ENCODE measurements around the gene MAOA. TPM values are rescaled to one million over a fixed set of nuclear protein-coding genes. Genes with fewer than 3 reads are reported as not detected.

The MAOA gene
- total RNA-seq, 1 donor from 2014 or later = 4.3 TPM

- H3K4me3 ChIP-seq (ENCODE audit: low read depth, low read length) = no peak overlapping the region
- DNase-seq (ENCODE audit: low read depth) = no peak
- TF ChIP-seq CTCF (conservative IDR thresholded peaks at IDR 0.05; ENCODE audit: low read depth, low read length) = no peak
These were observed 21.9 kb downstream of the MAOA start for GRCh38 chrX:43677993-43678392.

- no peak for TF ChIP-seq CTCF (conservative IDR thresholded peaks at IDR 0.05; ENCODE audit: low read depth, low read length)
- H3K4me3 ChIP-seq (ENCODE audit: low read depth, low read length) = no peak overlapping the region
- DNase-seq (ENCODE audit: low read depth) = no peak
These were observed 23.0 kb downstream of the MAOA start for GRCh38 chrX:43679058-43679457.

- DNase-seq (ENCODE audit: low read depth) = no peak
- no peak overlapping the region for H3K4me3 ChIP-seq (ENCODE audit: low read depth, low read length)
- no peak for TF ChIP-seq CTCF (conservative IDR thresholded peaks at IDR 0.05; ENCODE audit: low read depth, low read length)
These were observed 23.7 kb downstream of the MAOA start for GRCh38 chrX:43679778-43680177.

- TF ChIP-seq CTCF (conservative IDR thresholded peaks at IDR 0.05; ENCODE audit: low read depth, low read length) = no peak
- no peak overlapping the region for H3K4me3 ChIP-seq (ENCODE audit: low read depth, low read length)
- DNase-seq (ENCODE audit: low read depth) = no peak
These were observed 26.6 kb downstream of the MAOA start for GRCh38 chrX:43682726-43683125.

GRCh38 chrX:43685221-43685620 is 29.1 kb downstream of the MAOA start:
- TF ChIP-seq CTCF (conservative IDR thresholded peaks at IDR 0.05; ENCODE audit: low read depth, low read length) = no peak
- no peak overlapping the region for H3K4me3 ChIP-seq (ENCODE audit: low read depth, low read length)
- no peak for DNase-seq (ENCODE audit: low read depth)

GRCh38 chrX:43688586-43688985 is 32.5 kb downstream of the MAOA start:
- TF ChIP-seq CTCF (conservative IDR thresholded peaks at IDR 0.05; ENCODE audit: low read depth, low read length) = no peak
- no peak for DNase-seq (ENCODE audit: low read depth)
- H3K4me3 ChIP-seq (ENCODE audit: low read depth, low read length) = no peak overlapping the region

GRCh38 chrX:43693602-43694406 is 37.7 kb downstream of the MAOA start:
- no peak for DNase-seq (ENCODE audit: low read depth)
- no peak for TF ChIP-seq CTCF (conservative IDR thresholded peaks at IDR 0.05; ENCODE audit: low read depth, low read length)
- H3K4me3 ChIP-seq (ENCODE audit: low read depth, low read length) = no peak overlapping the region
